ENCODE data around the gene MAPKAPK2. TPM values are rescaled to one million over a fixed set of nuclear protein-coding genes. Genes with fewer than 3 reads are reported as not detected.

MAPKAPK2 gene
- total and polyA plus RNA-seq, 12 donors = 25.3 to 129 (median 85.0) TPM

DNA sequence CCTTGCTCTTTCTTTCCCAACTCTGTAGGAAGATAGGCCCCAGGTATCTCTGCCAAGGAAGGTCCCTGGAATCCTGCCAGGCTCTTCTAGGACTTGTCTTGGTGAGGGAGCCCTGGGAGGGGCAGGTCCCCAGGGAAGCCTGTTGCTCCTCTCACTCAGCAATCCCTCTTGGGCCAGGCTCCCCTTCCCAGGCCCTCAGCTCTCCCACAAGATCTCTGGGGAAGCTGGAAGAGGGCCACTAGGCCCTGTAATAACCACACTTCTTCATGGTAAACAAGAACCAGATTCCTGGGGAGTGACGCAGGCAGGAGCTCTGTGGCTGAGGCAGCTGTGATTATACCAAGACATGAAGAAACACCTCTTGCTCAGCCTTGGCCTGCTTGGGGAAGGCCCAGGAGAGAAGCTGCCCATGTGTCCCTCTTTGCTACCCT lies 9.9 kb upstream of the MAPKAPK2 start:
- TF ChIP-seq, protein P1, sequence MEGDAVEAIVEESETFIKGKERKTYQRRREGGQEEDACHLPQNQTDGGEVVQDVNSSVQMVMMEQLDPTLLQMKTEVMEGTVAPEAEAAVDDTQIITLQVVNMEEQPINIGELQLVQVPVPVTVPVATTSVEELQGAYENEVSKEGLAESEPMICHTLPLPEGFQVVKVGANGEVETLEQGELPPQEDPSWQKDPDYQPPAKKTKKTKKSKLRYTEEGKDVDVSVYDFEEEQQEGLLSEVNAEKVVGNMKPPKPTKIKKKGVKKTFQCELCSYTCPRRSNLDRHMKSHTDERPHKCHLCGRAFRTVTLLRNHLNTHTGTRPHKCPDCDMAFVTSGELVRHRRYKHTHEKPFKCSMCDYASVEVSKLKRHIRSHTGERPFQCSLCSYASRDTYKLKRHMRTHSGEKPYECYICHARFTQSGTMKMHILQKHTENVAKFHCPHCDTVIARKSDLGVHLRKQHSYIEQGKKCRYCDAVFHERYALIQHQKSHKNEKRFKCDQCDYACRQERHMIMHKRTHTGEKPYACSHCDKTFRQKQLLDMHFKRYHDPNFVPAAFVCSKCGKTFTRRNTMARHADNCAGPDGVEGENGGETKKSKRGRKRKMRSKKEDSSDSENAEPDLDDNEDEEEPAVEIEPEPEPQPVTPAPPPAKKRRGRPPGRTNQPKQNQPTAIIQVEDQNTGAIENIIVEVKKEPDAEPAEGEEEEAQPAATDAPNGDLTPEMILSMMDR (IDR thresholded peaks at IDR 0.05) = no peak
- no peak for TF ChIP-seq POLR2A (IDR thresholded peaks at IDR 0.05)
- intact Hi-C loops (cut with DNase I) = no loop called here
- Histone ChIP-seq H3K9me3 (replicated peaks in 1 of 3) (no peaks in the 10 kb centered on the region), H3K27me3 (no peaks in the 10 kb centered on the region), H3K4me3 (no peak overlapping the region), H3K36me3 (replicated peaks in 1 of 2) (no peaks in the 10 kb centered on the region), H3K4me1 (replicated peaks in 1 of 2) (peaks cover 9 to 38% of the 10 kb centered on the region in 2 donors), H3K27ac (peak overlapping the region in 2 of 5 donors; percentile 27 to 52)
- DNase-seq = peak in 5 of 7 donors; percentile 50 to 74 (median 68)
- 50 to 56% (median 51%) methylated on average over 1 of the region's 1 CpG for WGBS, 4 donors

- 81 to 96% (median 86%) methylated on average over 2 of the region's 2 CpGs for WGBS, 4 donors
- intact Hi-C loops (cut with DNase I) = no loop called here
Observed at GRCh38 chr1:206676499-206676898, 8.2 kb upstream of the MAPKAPK2 start.

DNA sequence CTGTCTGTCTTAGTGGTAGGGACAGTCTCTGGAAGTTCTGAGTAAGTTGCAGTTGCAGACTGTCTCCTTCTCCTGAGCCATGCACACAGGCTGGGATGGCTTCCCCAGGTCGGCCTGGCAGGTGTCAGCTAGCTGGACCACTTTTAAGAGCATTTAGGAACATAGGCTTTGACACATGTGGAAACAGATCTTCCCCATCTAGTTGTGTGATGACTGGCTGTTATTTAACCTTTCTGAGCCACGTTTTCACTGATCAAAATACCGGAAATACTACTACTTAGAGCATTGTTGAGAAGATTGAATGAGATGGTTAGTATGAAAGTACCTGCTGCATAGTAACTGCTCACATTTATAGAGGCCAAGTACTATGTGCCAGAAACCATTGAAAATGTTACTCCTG lies 6.2 kb upstream of the MAPKAPK2 start:
- no peaks in the 10 kb centered on the region for H3K36me3 ChIP-seq (replicated peaks in 1 of 2)
- DNase-seq = no peak
- H3K4me3 ChIP-seq = no peak overlapping the region
- no peak for TF ChIP-seq POLR2A (IDR thresholded peaks at IDR 0.05)
- TF ChIP-seq, protein P1 (IDR thresholded peaks at IDR 0.05) = no peak
- 66 to 85% (median 76%) methylated on average over 3 of the region's 3 CpGs for WGBS, 4 donors
- peaks cover 0 to 19% of the 10 kb centered on the region in 2 donors for H3K4me1 ChIP-seq (replicated peaks in 1 of 2)
- intact Hi-C loops (cut with DNase I) = no loop called here
- no peaks in the 10 kb centered on the region for H3K27me3 ChIP-seq
- H3K9me3 ChIP-seq (replicated peaks in 1 of 3) = no peaks in the 10 kb centered on the region
- no peak overlapping the region for H3K27ac ChIP-seq

More at GRCh38 chr1:206676499-206676898, 8.2 kb upstream of the MAPKAPK2 start:
- no peaks in the 10 kb centered on the region for H3K27me3 ChIP-seq
- H3K4me1 ChIP-seq (replicated peaks in 1 of 2) = peaks cover 9 to 37% of the 10 kb centered on the region in 2 donors
- no peak overlapping the region for H3K27ac ChIP-seq
- TF ChIP-seq, protein P1 (IDR thresholded peaks at IDR 0.05) = no peak
- no peak for TF ChIP-seq POLR2A (IDR thresholded peaks at IDR 0.05)
- no peak overlapping the region for H3K4me3 ChIP-seq
- no peaks in the 10 kb centered on the region for H3K9me3 ChIP-seq (replicated peaks in 1 of 3)
- no peaks in the 10 kb centered on the region for H3K36me3 ChIP-seq (replicated peaks in 1 of 2)
- no peak for DNase-seq

GRCh38 chr1:206679738-206680211 lies 4.9 kb upstream of the MAPKAPK2 start:
- Histone ChIP-seq H3K27ac (no peak overlapping the region), H3K36me3 (replicated peaks in 1 of 2) (no peaks in the 10 kb centered on the region), H3K27me3 (no peaks in the 10 kb centered on the region), H3K4me1 (replicated peaks in 1 of 2) (peaks cover 0 to 15% of the 10 kb centered on the region in 2 donors), H3K4me3 (no peak overlapping the region), H3K9me3 (replicated peaks in 1 of 3) (no peaks in the 10 kb centered on the region)
- 47 to 64% (median 56%) methylated on average over 5 of the region's 5 CpGs for WGBS, 4 donors
- TF ChIP-seq, protein P1 (IDR thresholded peaks at IDR 0.05) = no peak
- TF ChIP-seq POLR2A (IDR thresholded peaks at IDR 0.05) = no peak
- intact Hi-C loops (cut with DNase I) = no loop called here
- DNase-seq = no peak

Data from adrenal gland (tissue), 12 donors.